ENCODE measurements around the gene CSRP2.
A peak's percentile ranks its signal among the peaks of the same experiment; 100 is the strongest.

Gene CSRP2

DNA sequence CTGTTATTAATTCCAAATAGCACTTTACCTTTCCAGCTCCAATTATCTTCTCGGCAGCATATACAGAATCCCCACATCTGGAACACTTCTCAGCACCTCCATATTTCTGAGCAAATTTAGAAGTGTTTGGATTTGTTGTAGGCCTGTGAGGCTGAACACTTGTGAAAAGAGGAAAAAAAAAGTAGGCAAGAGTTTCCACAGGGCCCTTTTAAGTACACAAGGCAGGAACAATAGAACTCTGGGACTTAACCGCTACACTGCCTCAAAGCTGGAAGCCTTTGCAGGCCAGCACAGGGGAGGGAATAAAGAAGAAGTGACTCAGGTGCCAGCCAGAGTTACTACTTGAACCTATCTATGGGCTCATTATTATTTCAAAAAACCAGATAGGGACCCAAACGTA is 18.6 kb downstream of the CSRP2 start:
- DNase-seq = no peak

DNA sequence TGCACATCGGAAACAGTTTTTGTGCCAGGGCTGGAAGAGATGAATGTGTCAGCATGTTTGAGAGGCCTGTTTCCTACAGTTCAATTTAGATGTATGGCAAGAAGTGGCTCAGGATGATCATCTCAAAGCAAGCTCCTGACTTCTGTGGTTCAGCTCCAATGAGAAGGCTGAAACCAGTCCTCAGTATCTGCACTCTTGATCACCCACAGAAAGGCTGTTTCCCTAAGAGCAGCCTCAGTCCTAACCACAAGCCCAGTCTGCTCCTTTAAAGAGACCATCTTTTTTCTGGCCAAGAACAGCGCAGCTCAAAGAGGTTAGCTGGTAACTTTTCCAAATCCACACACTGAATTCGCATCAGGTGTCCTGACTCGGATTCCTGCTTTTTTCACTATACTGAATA is 19.2 kb downstream of the CSRP2 start:
- no peak for DNase-seq

DNA sequence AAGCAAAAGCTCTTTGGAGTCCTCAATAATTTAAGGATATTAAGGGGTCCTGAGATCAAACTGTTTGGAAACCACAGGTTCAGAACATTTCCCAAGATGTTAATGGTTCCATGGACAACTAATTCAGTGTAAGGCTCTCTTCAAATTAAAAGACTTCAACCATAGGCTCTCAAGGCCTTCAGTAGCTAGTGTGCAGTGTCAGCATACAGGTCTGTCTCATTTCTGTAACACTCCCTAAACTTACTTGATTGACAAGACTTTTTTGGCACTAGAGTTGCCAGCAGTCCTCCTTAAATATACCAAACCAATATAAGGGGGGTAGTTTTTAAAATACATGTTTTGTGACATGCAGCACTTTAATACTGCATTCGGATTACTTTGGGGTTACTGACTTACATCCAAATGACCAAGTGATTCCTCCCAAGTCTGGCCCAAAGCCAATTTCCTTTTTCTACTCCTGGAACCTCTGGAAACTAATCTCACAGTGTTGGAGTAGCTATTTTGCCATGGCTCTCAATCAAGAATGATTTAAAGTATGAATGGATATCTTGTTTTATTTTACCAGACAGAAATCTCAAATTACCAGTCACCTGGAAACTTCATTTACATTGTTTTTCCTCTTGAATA is 22.7 kb downstream of the CSRP2 start:
- DNase-seq = no peak

DNA sequence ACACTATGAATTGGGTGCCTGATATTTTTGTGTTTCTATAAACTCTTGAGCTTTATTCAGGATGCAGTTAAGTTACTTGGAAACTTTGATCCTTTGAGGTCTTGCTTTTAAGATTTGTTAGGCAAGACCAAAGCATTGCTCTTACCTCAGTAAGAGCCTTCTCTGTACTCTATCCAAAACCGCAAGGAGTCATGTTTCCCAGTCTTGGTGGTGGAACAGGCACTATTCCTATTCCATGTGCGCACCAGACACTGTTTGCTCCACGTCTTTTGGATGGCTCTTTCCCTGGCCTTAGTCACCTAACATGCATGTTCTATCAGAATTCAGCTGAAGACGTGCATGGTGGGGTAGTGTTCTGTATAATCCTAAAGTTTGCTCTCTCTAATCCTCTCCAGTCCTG is 23.5 kb downstream of the CSRP2 start:
- DNase-seq = peak; percentile 79

DNA sequence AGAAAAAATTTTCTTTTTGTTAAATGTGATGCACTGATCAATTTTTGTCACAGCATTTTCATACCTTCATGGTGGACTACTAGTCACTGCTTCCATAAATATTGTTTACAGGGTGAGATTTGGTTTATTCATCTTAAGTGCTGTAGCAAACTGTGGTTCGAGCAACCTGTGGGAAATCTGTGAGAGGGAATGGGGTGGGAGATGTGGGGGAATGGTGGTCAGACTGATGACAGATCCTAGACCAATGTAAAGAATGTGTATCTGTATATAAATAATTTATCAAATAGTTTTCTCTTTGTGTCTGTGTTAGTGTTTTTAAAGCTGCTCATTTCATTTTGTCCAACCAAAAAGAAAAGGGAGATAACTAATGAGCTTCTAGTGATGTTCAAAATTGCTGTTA is 26.7 kb downstream of the CSRP2 start:
- DNase-seq = peak; percentile 49

DNA sequence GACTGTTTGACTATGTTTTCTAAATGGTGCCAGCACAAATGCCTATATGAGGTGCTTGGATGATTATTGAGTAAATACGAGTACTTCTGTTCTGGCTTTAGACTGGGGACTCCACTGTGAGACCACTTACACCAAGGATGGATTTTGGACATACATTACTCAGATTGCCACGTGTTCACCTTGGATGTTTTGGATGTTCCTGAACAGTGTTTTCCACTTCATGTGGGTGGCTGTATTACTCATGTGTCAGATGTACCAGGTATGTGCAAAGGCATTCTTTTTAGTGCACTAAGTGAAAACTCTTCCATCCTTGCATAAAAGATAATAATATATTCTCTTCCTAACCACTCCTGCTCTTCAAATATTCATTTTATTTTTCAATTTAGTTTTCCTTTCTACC is 30.7 kb downstream of the CSRP2 start:
- DNase-seq = no peak

DNA sequence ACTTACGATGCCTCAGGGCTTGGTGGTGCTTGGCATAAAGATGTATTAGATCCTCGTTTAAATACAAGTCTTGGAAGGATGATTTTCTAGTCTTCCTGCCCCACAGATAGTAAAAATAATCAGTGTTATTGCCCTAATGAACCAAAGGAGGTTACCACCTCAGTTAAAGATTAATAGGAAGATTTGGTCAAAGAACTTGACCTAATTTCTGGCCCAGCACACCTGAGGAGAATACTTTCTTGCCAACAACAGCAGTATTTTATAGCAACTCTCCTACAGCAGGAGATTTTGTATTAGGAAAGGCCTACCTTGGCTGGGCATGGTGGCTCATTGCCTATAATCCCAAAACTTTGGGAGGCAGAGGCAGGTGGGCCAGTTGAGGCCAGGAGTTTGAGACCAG is 31.6 kb downstream of the CSRP2 start:
- no peak for DNase-seq

DNA sequence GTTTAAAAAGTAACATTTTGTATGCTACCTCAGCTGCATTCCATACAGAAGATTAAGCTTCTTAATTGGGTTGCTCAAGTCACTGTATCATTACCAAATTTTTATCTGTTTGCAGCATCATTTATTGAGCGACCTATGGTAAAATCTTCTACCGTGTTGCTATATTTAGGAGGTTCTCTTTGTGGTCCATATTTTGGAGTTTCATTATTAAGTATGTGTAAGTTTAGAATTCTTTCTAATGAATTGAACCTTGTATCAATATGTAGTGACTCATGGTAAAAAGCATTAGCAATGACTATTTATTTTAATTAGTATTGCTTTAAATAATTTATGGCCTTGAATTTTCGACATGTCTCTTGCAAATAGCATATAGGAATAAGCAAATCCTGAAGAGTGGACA is 42.2 kb downstream of the CSRP2 start:
- no peak for DNase-seq

DNA sequence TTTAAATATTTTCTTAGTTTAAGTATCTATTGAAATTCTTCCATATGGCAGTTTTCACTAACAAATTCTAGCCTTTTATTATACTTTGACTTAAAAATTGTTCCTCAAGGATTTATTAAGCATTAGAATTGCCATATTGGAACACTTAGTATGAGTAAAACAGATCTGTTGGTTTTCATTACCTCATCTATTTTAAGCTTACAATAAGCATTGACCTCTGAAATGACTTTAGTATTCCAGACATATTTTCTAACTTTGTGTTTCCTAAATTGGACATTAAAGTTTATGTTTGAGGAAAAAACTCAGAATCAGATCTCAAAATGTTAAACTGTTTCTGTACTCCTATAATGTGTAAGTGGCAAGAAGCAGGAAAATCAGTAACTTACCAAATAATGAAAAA is 48.4 kb downstream of the CSRP2 start:
- peak; percentile 21 for DNase-seq

DNA sequence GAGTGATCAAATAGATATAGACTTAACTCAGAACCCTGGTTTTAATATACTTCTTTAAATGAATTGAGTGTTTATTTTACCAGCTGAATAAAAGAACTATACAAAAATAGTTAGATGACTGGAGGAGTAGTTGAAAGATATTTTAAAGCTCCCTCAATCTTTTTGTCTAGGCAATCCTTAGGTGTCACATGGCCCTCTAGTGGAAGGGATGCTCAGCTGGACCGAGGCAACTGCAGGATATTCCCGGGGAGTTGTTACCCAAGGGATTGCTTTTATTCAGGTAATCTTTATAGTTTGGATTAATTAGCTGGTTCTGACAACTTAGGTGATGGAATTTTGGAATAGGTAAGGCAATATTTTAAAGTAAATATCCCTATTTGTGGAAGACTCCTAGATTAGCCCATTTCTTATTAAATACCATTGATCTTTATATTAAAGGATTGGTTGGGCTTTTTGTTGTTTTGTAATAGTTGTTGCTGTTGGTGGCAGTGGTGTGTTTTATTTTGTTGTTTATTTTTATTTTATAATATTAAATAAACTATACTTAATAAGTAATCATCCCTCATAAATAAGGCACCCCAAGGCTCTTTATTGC is 57.8 kb downstream of the CSRP2 start:
- DNase-seq = peak; percentile 42

DNA sequence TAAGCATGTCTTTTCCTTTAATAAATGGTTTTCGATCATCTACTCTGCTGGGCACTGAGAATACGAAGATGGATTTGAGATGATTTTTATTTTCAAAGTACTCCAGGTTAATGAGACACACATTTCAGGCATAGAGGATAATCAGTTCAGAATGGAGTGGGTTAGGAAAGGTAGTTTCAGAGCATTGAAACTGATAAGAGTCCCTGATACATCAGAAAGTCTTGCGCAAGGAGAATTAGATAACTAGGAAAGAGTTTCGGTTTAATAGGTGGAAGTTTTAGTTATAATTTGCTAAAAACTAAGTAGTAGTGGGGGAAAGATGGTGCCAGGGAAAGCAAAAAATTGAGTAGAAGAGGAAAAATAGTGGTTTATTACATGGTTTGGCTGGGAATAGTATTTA is 64.8 kb downstream of the CSRP2 start:
- no peak for DNase-seq

DNA sequence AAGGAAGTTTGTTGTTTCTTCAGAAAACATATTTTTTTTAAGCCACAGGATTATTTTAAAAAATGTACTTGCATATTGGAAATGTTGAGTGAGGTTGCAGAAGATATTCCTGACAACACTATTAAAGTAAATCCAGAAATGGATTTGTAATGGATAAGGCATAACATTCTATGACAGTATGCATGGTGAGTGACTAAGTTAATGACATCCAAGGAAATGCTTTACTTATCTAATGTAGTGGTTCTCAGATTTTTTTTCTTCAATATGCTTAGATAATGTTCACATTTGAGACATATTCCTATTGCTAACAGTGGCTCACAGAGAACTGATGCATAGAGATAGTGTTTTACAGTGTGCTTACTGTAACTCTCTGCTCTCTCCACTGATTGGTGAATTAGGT is 65.6 kb downstream of the CSRP2 start:
- DNase-seq = no peak

DNA sequence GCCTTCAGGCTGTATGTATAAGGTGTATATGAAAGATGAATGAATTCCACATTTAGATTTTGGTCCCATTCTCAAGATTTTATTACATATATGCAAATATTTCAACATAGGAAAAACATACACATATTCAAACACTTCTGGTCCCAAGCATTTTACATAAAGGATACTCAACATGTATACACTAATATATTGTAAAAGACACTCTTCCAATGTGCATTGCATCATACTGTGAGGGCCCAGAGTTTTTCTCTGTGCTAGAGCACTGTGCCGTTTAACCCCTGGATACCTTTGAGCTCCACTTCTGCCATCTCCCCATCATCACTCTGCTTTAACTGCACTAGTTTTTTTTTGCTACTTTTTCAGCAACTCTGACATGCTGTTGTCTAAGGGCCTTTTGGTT is 66.8 kb downstream of the CSRP2 start:
- no peak for DNase-seq

DNA sequence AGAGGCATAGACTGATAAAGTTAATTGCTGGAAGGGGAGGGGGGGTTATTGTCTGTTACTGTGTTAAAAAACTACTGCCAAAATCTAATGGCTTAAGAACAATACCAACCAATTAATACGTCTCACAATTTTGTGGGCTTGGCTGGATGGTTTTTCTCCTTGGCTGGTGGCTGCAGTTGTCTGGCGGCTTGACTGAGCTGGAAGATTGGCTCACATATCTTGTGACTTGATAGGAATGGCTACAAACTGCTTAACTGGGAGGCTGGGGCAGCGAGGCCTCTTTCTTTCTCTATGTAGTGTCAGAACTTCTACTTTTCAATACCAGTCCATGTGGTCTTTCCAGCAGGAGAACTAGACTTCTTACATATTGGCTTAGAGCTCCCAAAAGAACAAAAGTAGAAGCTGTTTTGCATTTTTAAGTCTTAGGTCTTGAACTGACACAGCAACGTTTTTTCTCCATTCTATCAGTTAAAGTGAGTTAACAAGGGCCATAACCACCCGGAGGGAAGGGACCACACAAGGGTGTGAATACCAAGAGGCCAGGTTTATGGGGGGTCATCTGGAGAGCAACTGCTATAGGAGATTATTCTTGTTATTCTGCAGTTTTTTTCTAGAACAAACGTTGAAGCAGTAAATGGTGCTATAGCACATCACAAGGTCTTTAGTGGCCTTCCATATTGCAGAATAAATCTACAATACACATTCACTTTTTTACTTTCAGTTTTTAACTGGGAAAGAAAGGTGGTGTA is 68.0 kb downstream of the CSRP2 start:
- DNase-seq = no peak
